ENCODE results near the gene CEACAM18.
"Not testable (repeated sequence)": the region's sequence is repeated elsewhere in the genome, so short reads cannot be mapped to it uniquely, and the experiment has no call there.

- TF ChIP-seq POLR2AphosphoS5 (IDR thresholded peaks at IDR 0.05); POLR2A (IDR thresholded peaks at IDR 0.05; ENCODE audit: low read depth); EP300 (IDR thresholded peaks at IDR 0.05): not testable (repeated sequence)
- TF ChIP-seq, protein P1, sequence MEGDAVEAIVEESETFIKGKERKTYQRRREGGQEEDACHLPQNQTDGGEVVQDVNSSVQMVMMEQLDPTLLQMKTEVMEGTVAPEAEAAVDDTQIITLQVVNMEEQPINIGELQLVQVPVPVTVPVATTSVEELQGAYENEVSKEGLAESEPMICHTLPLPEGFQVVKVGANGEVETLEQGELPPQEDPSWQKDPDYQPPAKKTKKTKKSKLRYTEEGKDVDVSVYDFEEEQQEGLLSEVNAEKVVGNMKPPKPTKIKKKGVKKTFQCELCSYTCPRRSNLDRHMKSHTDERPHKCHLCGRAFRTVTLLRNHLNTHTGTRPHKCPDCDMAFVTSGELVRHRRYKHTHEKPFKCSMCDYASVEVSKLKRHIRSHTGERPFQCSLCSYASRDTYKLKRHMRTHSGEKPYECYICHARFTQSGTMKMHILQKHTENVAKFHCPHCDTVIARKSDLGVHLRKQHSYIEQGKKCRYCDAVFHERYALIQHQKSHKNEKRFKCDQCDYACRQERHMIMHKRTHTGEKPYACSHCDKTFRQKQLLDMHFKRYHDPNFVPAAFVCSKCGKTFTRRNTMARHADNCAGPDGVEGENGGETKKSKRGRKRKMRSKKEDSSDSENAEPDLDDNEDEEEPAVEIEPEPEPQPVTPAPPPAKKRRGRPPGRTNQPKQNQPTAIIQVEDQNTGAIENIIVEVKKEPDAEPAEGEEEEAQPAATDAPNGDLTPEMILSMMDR (IDR thresholded peaks at IDR 0.05) = not testable (repeated sequence)
Observed at GRCh38 chr19:51500931-51501330, 22.6 kb downstream of the CEACAM18 start.
